K562 (cell line): ENCODE data around the gene CRY2. TPM values are rescaled to one million over a fixed set of nuclear protein-coding genes. Genes with fewer than 3 reads are reported as not detected.
A peak's percentile ranks its signal among the peaks of the same experiment; 100 is the strongest.

Experiments
- ATAC-seq: fragments of 200-7000 bp; cut with Tn5 transposase; 3 replicates; pipeline ENCODE4 v1.9.1; 2020; ENCODE audit warnings: moderate library complexity
- BruUV-seq: library from RNA; stranded (reverse); fragments of 400-500 nt; replicated peaks from 2 replicates; lab custom pipeline; 2021; lab: Mats Ljungman, UMichigan
- CTCF ChIA-PET: fragments of 300-600 bp; formaldehyde crosslinking; extraction: SDS; loops from one replicate; lab custom pipeline; 2021; ENCODE audit warnings: low intra/inter-chr PET ratio; lab: Yijun Ruan, JAX
- POLR2A ChIA-PET: fragments of 300-600, 350-650 bp; sonication (Branson Sonifier 250); formaldehyde crosslinking; extraction: SDS; loops from one replicate; lab custom pipeline; 2021; ENCODE audit warnings: antibody characterized with exemption, inconsistent platforms; lab: Yijun Ruan, JAX
- DNase-seq, 4 experiments: peaks; one replicate each; pipeline versions ENCODE4 v3.0.0 to v3.0.0-alpha.2; 2011 to 2018; ENCODE audit warnings: low spot score in 3 of 4, mixed read lengths in 3 of 4; ENCODE audit errors: extremely low read depth in 1 of 4
- FAIRE-seq: peaks from 2 replicates; lab custom pipeline; 2011; peaks lifted over from hg19 to GRCh38; lab: Jason Lieb, UNC
- H2AFZ ChIP-seq: 2 replicates; pipeline ENCODE4 v1.6.0; 2011; ENCODE audit warnings: low read depth, low read length, control low read depth, inconsistent platforms
- H3K27ac ChIP-seq: fragments of 200-600 bp; 3 replicates; pipeline ENCODE4 v1.8.0; 2011; ENCODE audit warnings: low read depth, mild to moderate bottlenecking, control low read depth, inconsistent platforms, low read length, moderate library complexity, mixed read lengths; ENCODE audit errors: extremely low read depth
- H3K27me3 ChIP-seq, 2 experiments: fragments of 300-600 bp in 1 of 2; 2 replicates in 1 of 2; 3 replicates in 1 of 2; pipeline versions ENCODE4 v1.6.0 to v1.8.0; 2011; ENCODE audit warnings: inconsistent platforms in 2 of 2, low read length in 2 of 2, mild to moderate bottlenecking in 1 of 2, mixed read lengths in 1 of 2, moderate library complexity in 1 of 2; ENCODE audit not compliant: control insufficient read depth in 2 of 2, insufficient read depth in 2 of 2
- H3K36me3 ChIP-seq: fragments of 300-600 bp; 3 replicates; pipeline ENCODE4 v1.8.0; 2011; ENCODE audit warnings: mild to moderate bottlenecking, low read length, inconsistent platforms; ENCODE audit not compliant: control insufficient read depth, insufficient read depth
- H3K4me1 ChIP-seq, 2 experiments: fragments of 200-600 bp in 1 of 2; replicated peaks in 1 of 2; 2 replicates in 1 of 2; 3 replicates in 1 of 2; pipeline versions ENCODE4 v1.5.1 to v1.8.0; 2011; ENCODE audit warnings: inconsistent platforms in 2 of 2, low read length in 2 of 2, mild to moderate bottlenecking in 1 of 2, mixed read lengths in 1 of 2, moderate library complexity in 1 of 2; ENCODE audit not compliant: control insufficient read depth in 2 of 2, insufficient read depth in 2 of 2
- H3K4me2 ChIP-seq: 2 replicates; pipeline ENCODE4 v1.6.1; 2011; ENCODE audit warnings: low read length, control low read depth, inconsistent platforms, mixed read lengths; ENCODE audit not compliant: insufficient read depth
- H3K4me3 ChIP-seq: fragments of 200-600 bp; sonication (generic), shearing (Covaris generic); 2 replicates; pipeline ENCODE4 v1.5.1; 2016; ENCODE audit warnings: control low read depth, inconsistent platforms
- H3K79me2 ChIP-seq: fragments of 200-600 bp; 3 replicates; pipeline ENCODE4 v1.8.0; 2011; ENCODE audit warnings: low read length, inconsistent platforms; ENCODE audit not compliant: control insufficient read depth, insufficient read depth
- H3K9ac ChIP-seq, 2 experiments: 2 replicates each; pipeline versions ENCODE4 v1.6.0 to v1.6.1; 2011; ENCODE audit warnings: low read depth in 2 of 2, low read length in 2 of 2, control low read depth in 1 of 2, inconsistent platforms in 1 of 2, mild to moderate bottlenecking in 1 of 2, mixed read lengths in 1 of 2; ENCODE audit not compliant: insufficient read depth in 1 of 2
- H3K9me1 ChIP-seq: one replicate; pipeline ENCODE4 v1.6.0; 2011; ENCODE audit warnings: inconsistent platforms, mild to moderate bottlenecking, low read length, moderate library complexity; ENCODE audit not compliant: control insufficient read depth, insufficient read depth
- H3K9me3 ChIP-seq: replicated peaks from 2 replicates; pipeline ENCODE4 v1.5.1; 2011; ENCODE audit warnings: low read depth, low read length, inconsistent platforms; ENCODE audit not compliant: control insufficient read depth, insufficient read depth
- H4K20me1 ChIP-seq: replicated peaks from 2 replicates; pipeline ENCODE4 v1.6.1; 2011; ENCODE audit warnings: low read length, inconsistent platforms, mixed read lengths; ENCODE audit not compliant: control insufficient read depth, insufficient read depth
- ATF7 ChIP-seq: fragments of 450-650 bp; IDR thresholded peaks from 2 replicates; pipeline ENCODE4 v1.7.1; 2014; ENCODE audit warnings: mild to moderate bottlenecking, moderate library complexity
- BCL6 ChIP-seq: fragments of 250-450 bp; sonication (Bioruptor Pico); IDR thresholded peaks from 2 replicates; pipeline ENCODE4 v1.4.0; 2020
- CXXC5 ChIP-seq: fragments of 250-450 bp; sonication (Bioruptor Pico); IDR thresholded peaks from 2 replicates; pipeline ENCODE4 v1.8.0; 2022; ENCODE audit warnings: inconsistent platforms, mild to moderate bottlenecking, moderate library complexity
- ILF3 ChIP-seq: fragments of 450-650 bp; IDR thresholded peaks from 2 replicates; pipeline ENCODE4 v1.6.1; 2018; ENCODE audit warnings: antibody characterized with exemption, mild to moderate bottlenecking, moderate library complexity, borderline replicate concordance
- NCOA6 ChIP-seq: fragments of 450-650 bp; IDR thresholded peaks from 2 replicates; pipeline ENCODE4 v1.6.1; 2017; ENCODE audit warnings: mild to moderate bottlenecking
- NR2C2 ChIP-seq, 2 experiments: fragments of 200-800 bp in 1 of 2; sonication (Bioruptor generic) in 1 of 2; sonication (generic) in 1 of 2; formaldehyde crosslinking in 1 of 2; IDR thresholded peaks; 2 replicates each; pipeline versions ENCODE4 v1.6.1 to v1.8.0; 2016 to 2022; ENCODE audit warnings: mild to moderate bottlenecking in 1 of 2, missing compliant biosample characterization in 1 of 2, missing genetic modification characterization in 1 of 2, missing genetic modification reagents in 1 of 2
- PCBP1 ChIP-seq: fragments of 200-400 bp; formaldehyde crosslinking; IDR thresholded peaks from 2 replicates; pipeline ENCODE4 v1.6.1; 2018; ENCODE audit warnings: mild to moderate bottlenecking, low read depth, low read length; ENCODE audit not compliant: poor library complexity, severe bottlenecking
- RB1 ChIP-seq: fragments of 450-650 bp; IDR thresholded peaks from 2 replicates; pipeline ENCODE4 v1.6.1; 2017; ENCODE audit warnings: low read depth, mild to moderate bottlenecking
- SIN3B ChIP-seq: fragments of 450-650 bp; IDR thresholded peaks from 2 replicates; pipeline ENCODE4 v1.6.1; 2017; ENCODE audit warnings: low read depth, mild to moderate bottlenecking, moderate library complexity
- SMAD4 ChIP-seq: fragments of 250-450 bp; sonication (Bioruptor Pico); conservative IDR thresholded peaks from 2 replicates; pipeline ENCODE4 v1.8.0; 2021; ENCODE audit warnings: inconsistent platforms, mild to moderate bottlenecking, moderate library complexity
- TAF1 ChIP-seq: IDR thresholded peaks from 2 replicates; pipeline ENCODE4 v1.6.1; 2011; ENCODE audit warnings: mild to moderate bottlenecking, low read length, moderate library complexity; ENCODE audit not compliant: insufficient read depth, control insufficient read depth, severe bottlenecking; ENCODE audit errors: extremely low read depth
- THAP7 ChIP-seq: fragments of 250-450 bp; sonication (Bioruptor Pico); IDR thresholded peaks from 2 replicates; pipeline ENCODE4 v1.5.0; 2021
- UBTF ChIP-seq, 2 experiments: IDR thresholded peaks; 2 replicates each; pipeline ENCODE4 v1.6.1; 2012; ENCODE audit warnings: improper control_type of control experiment in 2 of 2, low read depth in 2 of 2, low read length in 2 of 2, borderline replicate concordance in 1 of 2
- WGBS: fragments of 100-300 bp; shearing (Covaris generic); methylation state at CpG from one replicate; pipeline ENCODE4 v1.1.6; 2016; ENCODE audit warnings: low coverage, mixed read lengths; ENCODE audit not compliant: insufficient coverage; ENCODE audit errors: missing lambda C conversion rate; 5-methylcytosine and 5-hydroxymethylcytosine counted together
- in situ Hi-C: fragments of 300-500 bp; cut with MboI; formaldehyde crosslinking; loops from 4 replicates; pipeline ENCODE4 v1.15.0; 2018; ENCODE audit warnings: inconsistent platforms, mixed read lengths
- intact Hi-C: fragments of 100-400 bp; cut with micrococcal nuclease; formaldehyde crosslinking; loops from 2 replicates; pipeline ENCODE4 v1.14.2; 2022
- polyA plus RNA-seq, 8 experiments: library from polyadenylated mRNA; depleted of rRNA in 4 of 8; stranded (reverse) in 5 of 8; unstranded in 3 of 8; fragments of >200 nt; fragmentation: Nextera tagmentation in 2 of 8; fragmentation: Illumina TruSeq in 1 of 8; extraction: Ambion mirVana in 2 of 8; extraction: Trizol in 1 of 8; gene quantifications; 2 replicates each; pipeline versions ENCODE4 v1.2.1 to v1.2.3, GENCODE V29; 2011 to 2014; ENCODE audit warnings: inconsistent platforms in 1 of 8, missing spikeins in 1 of 8
- total RNA-seq, 7 experiments: library from RNA; depleted of rRNA in 6 of 7; stranded (reverse); fragments of >200 nt in 6 of 7; fragmentation: Illumina TruSeq in 2 of 7; extraction: Trizol in 2 of 7; gene quantifications; 2 replicates each; pipeline versions ENCODE4 v1.2.1 to v1.2.3, GENCODE V29; 2011 to 2021; ENCODE audit warnings: low replicate concordance in 1 of 7
- TF ChIP-seq, protein P1 (sequence below): sonication (generic); formaldehyde crosslinking; IDR thresholded peaks from 2 replicates; pipeline ENCODE4 v1.8.0; 2022; ENCODE audit warnings: missing genetic modification reagents, mild to moderate bottlenecking, moderate library complexity, borderline replicate concordance
- TF ChIP-seq, protein P2 (sequence below): fragments of 250-450 bp; sonication (Bioruptor Pico); IDR thresholded peaks from 2 replicates; pipeline ENCODE4 v1.8.0; 2022; ENCODE audit warnings: moderate library complexity, mild to moderate bottlenecking, inconsistent platforms

The CRY2 gene
- total and polyA plus RNA-seq, 9 of the 15 experiments (the other 6 are each of a cell fraction or from before 2014, with no cell fraction given) = 2.3 to 23.9 (median 14.8) TPM

DNA sequence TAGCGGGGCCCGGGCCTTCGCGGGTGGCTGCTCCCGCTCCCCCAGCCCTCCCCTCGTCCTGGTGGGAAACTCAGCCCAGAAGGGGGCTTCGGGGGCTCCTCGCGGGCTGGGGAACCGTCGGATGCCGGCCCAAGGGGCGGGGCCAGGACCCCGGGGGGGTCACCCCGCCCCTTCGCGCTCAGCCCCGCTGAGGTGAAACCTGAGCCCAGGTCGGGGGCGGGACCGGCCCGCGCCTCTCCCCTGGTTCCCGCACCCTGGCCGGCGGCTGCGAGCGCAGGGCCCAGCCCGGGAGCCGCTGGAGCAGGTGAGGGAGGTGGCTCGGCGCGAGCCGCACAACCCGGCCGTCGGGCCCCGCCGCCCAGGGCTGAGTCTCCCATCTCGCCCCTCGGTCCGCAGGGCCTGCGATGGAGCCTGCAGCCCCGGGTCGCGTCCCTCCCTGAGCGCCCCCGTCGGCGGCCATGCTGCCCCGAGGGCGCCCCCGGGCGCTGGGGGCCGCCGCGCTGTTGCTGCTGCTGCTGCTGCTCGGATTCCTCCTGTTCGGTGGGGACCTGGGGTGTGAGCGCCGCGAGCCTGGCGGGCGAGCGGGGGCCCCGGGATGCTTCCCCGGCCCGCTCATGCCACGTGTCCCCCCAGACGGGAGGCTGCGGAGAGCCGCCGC is 75.3 kb downstream of the CRY2 start, which contains the start of gene LARGE2:
LARGE2 (plus strand) TSS at position 232 of the 658 bp plus-strand sequence; CDS start at position 459, 227 bp downstream.
- ATAC-seq = peak; percentile 80
- Histone ChIP-seq H3K79me2 (peaks cover 5% of the 10 kb centered on the region), H3K9ac (peak within 1 kb of the TSS; percentile 36 to 89; a peak in 3 of 4 replicates), H2AFZ (peak within 1 kb of the TSS; percentile 79), H4K20me1 (no peaks in the 10 kb centered on the region; the same call in 1 of the 2 replicates), H3K4me3 (peak within 1 kb of the TSS; percentile 52), H3K27me3 (no peaks in the 10 kb centered on the region), H3K36me3 (peaks cover 4% of the 10 kb centered on the region; the same call in 1 of the 3 replicates), H3K9me3 (no peaks in the 10 kb centered on the region), H3K4me2 (peak within 1 kb of the TSS; percentile 63), H3K27ac (no peak within 1 kb of the TSS; the same call in 2 of the 3 replicates), H3K4me1 (peaks cover 8 to 57% of the 10 kb centered on the region in 2 experiments), H3K9me1 (no peaks in the 10 kb centered on the region)
- FAIRE-seq = no peak
- in situ Hi-C loops = no loop called here
- 3% methylated on average over 19 of the region's 73 CpGs for WGBS
- CTCF ChIA-PET = no interaction called here
- peak; percentile 82 to 93 (median 92) for DNase-seq
- POLR2A ChIA-PET = interaction anchor here (1.1 to 1.4 kb wide), 3 partner anchors 9 to 21 kb away, joined by 3 to 5 read pairs (median 4); no protein-coding TSS in a partner anchor
- BruUV-seq = no TSS peak
- intact Hi-C loops = no loop called here
- TF ChIP-seq SMAD4 (CRISPR knock-in tag) (no peak), ILF3 (0 out of 2 replicates have a peak, but pooled peaks have one; percentile 35), CXXC5 (CRISPR knock-in tag) (peak; percentile 67), RB1 (0 out of 2 replicates have a peak, but pooled peaks have one; percentile 11), NR2C2 (CRISPR knock-in tag; IDR thresholded peaks at IDR 0.05) (no peak), NR2C2 (tag; IDR thresholded peaks at IDR 0.05) (no peak), BCL6 (CRISPR knock-in tag) (no peak), ATF7 (0 out of 2 replicates have a peak, but pooled peaks have one; percentile 20), NCOA6 (peak; percentile 79), THAP7 (CRISPR knock-in tag) (0 out of 2 replicates have a peak, but pooled peaks have one; percentile 17), TAF1 (peak; percentile 47), PCBP1 (peak; percentile 19), UBTF (IDR thresholded peaks at IDR 0.05; ENCODE audit: borderline replicate concordance in 1 of 2, low read depth in 2 of 2, low read length in 2 of 2) (0 out of 4 replicates have a peak, but pooled peaks of 1 of the 2 experiments have one; percentile 18), SIN3B (peak; percentile 33; the same call in 1 of the 2 replicates)
- TF ChIP-seq, protein P1, sequence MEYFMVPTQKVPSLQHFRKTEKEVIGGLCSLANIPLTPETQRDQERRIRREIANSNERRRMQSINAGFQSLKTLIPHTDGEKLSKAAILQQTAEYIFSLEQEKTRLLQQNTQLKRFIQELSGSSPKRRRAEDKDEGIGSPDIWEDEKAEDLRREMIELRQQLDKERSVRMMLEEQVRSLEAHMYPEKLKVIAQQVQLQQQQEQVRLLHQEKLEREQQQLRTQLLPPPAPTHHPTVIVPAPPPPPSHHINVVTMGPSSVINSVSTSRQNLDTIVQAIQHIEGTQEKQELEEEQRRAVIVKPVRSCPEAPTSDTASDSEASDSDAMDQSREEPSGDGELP = peak; percentile 94
- TF ChIP-seq, protein P2, sequence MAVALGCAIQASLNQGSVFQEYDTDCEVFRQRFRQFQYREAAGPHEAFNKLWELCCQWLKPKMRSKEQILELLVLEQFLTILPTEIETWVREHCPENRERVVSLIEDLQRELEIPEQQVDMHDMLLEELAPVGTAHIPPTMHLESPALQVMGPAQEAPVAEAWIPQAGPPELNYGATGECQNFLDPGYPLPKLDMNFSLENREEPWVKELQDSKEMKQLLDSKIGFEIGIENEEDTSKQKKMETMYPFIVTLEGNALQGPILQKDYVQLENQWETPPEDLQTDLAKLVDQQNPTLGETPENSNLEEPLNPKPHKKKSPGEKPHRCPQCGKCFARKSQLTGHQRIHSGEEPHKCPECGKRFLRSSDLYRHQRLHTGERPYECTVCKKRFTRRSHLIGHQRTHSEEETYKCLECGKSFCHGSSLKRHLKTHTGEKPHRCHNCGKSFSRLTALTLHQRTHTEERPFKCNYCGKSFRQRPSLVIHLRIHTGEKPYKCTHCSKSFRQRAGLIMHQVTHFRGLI = no peak
